GF-D8 (cell line): ENCODE measurements around the gene CTXN3.
"Not testable (repeated sequence)": the region's sequence is repeated elsewhere in the genome, so short reads cannot be mapped to it uniquely, and the experiment has no call there.

Source experiments
- DNase-seq: peaks from one replicate; lab custom pipeline; 2025; lab: John Stamatoyannopoulos, UW

The CTXN3 gene

GRCh38 chr5:127652952-127653611 lies 4.2 kb downstream of the CTXN3 start:
- no peak for DNase-seq

GRCh38 chr5:127656825-127657224 lies 7.9 kb downstream of the CTXN3 start:
- no peak for DNase-seq

GRCh38 chr5:127660047-127660733 lies 11.3 kb downstream of the CTXN3 start:
- DNase-seq: no peak

GRCh38 chr5:127664093-127664492 lies 15.2 kb downstream of the CTXN3 start:
- DNase-seq: no peak

DNA sequence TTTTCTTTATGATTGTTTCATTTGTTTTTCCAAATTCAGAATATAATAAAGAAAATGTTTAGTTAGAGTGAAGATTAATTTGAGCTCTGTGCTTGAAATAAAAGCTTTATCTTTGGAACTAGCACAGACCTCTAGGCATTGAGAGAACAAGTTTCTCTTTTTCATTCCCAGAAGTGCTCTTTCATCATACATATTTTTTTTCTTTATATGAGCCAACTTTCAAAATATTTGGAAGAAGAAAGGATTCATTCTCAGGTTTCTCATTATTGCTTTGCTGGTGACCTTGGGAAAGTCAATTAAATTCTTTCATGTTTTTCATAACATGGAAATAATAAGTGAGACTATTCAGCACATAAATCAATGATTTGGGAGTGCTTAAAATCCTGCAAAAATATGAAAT lies 16.8 kb downstream of the CTXN3 start:
- no peak for DNase-seq

GRCh38 chr5:127666043-127666716 lies 17.3 kb downstream of the CTXN3 start:
- no peak for DNase-seq

DNA sequence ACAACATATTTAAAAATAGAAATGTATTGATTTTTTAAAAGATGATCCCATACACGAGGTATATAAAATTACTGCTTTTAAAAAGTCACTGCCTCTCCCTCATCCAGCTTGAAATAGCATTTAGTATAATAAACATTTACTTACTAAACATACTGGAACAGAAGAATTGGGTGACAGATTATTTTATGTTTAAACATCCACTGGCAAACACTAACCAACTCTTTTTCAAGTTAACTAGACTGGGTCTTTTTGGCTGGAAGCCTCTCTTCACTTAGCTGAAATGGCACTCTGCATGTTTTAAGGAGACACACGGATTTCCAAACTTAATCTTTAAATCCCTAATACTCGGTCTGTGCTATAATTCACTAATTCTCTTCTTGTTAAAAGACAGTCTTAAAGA lies 19.0 kb downstream of the CTXN3 start:
- DNase-seq: no peak

DNA sequence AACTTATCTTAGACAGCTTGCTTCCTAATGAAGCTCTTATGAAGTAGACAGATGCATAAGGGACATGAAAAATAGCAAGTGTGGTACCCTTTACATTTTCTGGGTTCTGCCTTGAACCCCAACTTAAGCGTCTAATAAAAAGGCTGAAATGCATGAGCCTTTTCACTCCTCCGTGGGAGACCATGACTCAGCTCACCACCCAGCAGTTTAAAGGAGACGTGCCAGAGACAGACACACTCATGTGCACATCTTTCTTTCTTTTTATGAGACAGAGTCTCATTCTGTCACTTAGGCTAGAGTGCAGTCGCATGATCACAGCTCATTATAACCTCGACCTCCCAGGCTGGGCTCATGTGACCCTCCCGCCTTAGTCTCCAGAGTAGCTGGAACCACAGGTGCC lies 22.3 kb downstream of the CTXN3 start:
- no peak for DNase-seq

- DNase-seq: no peak
Observed at GRCh38 chr5:127673117-127673800, 24.4 kb downstream of the CTXN3 start.

- DNase-seq: not testable (repeated sequence)
Observed at GRCh38 chr5:127676951-127677350, 28.1 kb downstream of the CTXN3 start.

GRCh38 chr5:127679691-127680330 lies 30.9 kb downstream of the CTXN3 start:
- not testable (repeated sequence) for DNase-seq

DNA sequence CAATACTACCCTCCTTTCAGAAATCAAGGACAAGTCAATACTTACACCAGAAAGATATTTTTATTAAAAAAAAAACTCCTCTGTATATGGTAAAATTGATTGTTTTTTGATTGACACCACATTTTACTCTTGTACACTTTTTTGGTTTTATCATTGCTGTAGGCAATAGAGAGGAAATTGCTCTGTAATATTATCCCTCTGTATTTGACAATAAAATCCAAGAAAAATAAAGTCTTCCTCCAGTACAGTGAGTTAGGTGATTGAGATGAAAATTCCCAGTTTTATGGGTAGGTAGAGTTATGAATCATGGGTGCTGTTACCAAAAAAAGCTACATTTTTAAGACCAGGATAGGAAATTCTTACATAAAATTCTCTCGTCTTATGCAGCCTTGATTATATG lies 31.7 kb downstream of the CTXN3 start:
- DNase-seq: no peak

DNA sequence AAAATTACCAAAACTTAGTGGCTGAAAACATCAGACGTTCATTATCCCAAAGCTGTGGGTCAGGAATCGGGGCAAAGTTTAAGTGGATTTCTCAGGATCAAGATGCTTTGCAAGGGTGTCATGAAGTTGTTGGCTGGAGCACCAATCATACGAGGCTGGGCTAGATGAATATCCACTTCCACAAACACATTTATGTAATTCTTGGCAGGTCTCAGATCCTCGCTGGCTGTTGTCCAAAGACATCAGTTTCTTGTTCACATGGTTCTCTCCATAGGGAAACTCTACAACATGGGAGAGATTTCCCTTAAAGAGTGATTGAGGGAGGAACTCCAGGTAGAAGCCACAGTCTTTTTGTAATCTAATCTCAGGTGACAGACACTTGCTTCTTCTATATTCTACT lies 34.1 kb downstream of the CTXN3 start:
- DNase-seq: no peak

DNA sequence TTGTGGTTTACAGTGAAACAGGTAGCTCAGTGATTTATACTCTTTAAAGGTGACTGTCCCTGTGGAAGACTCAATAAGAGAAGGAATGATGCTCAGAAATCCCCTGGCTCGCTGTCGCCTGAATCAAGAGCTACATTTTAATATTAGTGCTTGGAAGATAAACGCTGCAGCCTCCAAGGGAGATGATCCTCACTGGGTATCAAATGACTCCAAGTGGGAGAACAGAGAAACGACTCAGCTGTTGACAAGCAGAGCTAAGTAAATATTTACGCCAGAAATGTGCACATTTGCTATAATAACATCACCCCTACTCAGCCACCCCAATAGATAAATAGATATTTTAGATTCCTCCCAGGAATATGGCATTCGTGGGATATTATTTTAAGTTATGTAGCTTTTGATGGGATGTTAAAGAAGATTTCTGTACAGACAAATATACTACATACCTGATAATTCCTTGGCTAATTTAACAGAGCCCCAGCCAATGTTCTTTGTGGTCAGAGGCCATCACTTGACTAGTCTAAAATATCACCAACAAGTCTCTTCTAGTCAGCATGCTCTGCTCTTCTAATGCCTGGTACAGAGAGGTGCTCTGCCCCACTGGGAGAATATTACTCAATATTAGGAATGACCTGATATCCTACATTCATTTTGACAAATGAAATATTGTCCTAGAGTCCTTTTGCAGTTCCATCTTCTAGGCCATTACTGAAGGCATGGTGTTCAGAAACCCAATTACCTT lies 36.0 kb downstream of the CTXN3 start:
- DNase-seq: no peak

DNA sequence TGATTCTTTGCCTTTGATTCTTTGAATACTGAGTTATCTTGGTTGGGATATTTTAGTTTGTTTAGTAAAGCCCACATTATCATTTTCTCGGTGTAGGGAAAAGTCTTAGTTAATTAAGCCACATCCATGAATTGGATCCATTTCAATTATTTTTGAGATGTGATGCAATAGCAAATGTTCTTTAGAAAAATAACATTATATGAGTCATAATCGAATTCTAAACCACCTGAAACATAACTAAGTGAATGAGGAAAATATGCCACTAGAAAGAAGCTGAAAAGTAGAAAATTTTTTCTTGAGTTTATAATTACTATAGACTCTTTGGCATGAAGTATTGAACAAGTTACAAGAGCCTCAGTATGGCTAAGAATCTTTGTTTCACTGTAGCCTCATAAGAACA lies 36.8 kb downstream of the CTXN3 start:
- DNase-seq: no peak

- no peak for DNase-seq
Observed at GRCh38 chr5:127686424-127686823, 37.5 kb downstream of the CTXN3 start.

- no peak for DNase-seq
Observed at GRCh38 chr5:127694518-127695171, 45.8 kb downstream of the CTXN3 start.

- DNase-seq: no peak
Observed at GRCh38 chr5:127695346-127695745, 46.5 kb downstream of the CTXN3 start.

DNA sequence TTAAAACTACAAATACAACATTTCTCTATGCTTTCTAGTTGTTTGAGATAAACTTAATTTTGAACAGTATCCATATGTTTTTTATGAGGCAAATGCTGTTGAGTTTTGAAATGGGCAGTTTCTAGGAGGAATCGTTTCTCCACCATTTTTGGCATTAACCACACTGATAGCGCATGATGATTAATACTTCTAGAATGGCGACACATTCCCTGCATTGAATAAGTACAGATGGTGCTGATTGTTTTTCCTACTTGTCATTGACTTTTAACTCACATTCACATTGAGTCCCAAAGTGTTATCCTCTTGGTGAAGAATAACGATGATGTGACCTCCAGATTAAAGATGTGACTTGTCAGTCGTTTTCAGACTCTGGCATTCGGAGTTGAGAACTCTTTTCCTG lies 47.8 kb downstream of the CTXN3 start:
- DNase-seq: no peak

- no peak for DNase-seq
Observed at GRCh38 chr5:127697894-127698600, 49.2 kb downstream of the CTXN3 start.
